Right lobe of liver (tissue), 4 donors: ENCODE data around the gene ZDHHC7.

Source experiments
- POLR2A ChIP-seq: fragments of 450-650 bp; IDR thresholded peaks from one replicate; pipeline ENCODE4 v1.6.1; 2017; ENCODE audit warnings: antibody characterized with exemption, mild to moderate bottlenecking
- TF ChIP-seq, protein P1 (sequence below), 4 donors: fragments of 200-600 bp in 3 of 4; fragments of 450-650 bp in 1 of 4; IDR thresholded peaks; one replicate each; pipeline versions ENCODE4 v1.5.1 to v1.8.0; 2016 to 2022; ENCODE audit warnings: antibody characterized with exemption in 4 of 4, mild to moderate bottlenecking in 2 of 4
- donor health status: DM: no; HTN: no; CAD: no.
- donor health status: DM: no; HTN: no; CAD: no.
- donor health status: DM: no; HTN: yes; CAD: no.

GRCh38 chr16:84999857-85000480 lies 11.4 kb downstream of the ZDHHC7 start:
- no peak for TF ChIP-seq POLR2A
- TF ChIP-seq, protein P1, sequence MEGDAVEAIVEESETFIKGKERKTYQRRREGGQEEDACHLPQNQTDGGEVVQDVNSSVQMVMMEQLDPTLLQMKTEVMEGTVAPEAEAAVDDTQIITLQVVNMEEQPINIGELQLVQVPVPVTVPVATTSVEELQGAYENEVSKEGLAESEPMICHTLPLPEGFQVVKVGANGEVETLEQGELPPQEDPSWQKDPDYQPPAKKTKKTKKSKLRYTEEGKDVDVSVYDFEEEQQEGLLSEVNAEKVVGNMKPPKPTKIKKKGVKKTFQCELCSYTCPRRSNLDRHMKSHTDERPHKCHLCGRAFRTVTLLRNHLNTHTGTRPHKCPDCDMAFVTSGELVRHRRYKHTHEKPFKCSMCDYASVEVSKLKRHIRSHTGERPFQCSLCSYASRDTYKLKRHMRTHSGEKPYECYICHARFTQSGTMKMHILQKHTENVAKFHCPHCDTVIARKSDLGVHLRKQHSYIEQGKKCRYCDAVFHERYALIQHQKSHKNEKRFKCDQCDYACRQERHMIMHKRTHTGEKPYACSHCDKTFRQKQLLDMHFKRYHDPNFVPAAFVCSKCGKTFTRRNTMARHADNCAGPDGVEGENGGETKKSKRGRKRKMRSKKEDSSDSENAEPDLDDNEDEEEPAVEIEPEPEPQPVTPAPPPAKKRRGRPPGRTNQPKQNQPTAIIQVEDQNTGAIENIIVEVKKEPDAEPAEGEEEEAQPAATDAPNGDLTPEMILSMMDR (IDR thresholded peaks at IDR 0.05), result no peak
